ENCODE data around the gene FRAT1.

DNA sequence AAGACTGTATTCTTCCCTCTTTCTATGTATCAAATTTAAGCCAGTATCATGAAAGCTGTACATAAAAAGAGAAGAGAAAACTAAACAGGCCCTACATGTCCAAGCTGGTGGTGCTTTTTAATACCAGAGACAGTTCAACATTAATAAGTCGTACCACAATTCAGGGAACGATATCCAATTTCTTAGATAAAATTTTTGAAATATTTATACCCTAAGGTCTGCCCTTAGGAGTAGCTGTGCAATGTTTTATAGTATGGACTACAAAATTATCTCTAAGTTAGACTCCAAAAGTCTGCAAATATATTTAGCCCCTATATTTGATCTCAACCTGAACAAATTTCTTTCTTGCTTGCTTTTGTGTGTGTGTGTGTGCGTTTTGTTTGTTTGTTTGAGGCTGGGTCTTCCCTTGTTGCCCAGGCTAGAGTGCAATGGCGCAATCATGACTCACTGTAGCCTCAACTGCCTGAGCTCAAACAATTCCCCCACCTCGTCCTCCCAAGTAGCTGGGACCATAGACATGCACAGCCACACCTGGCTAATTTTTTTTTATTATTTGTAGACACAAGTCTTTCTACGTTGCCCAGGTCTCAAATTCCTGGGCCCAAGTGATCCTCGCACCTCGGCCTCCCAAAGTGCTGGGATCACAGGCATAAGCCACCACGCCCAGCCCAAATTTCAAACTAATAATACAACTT lies 39.8 kb upstream of the FRAT1 start:
- TF ChIP-seq, protein P1, sequence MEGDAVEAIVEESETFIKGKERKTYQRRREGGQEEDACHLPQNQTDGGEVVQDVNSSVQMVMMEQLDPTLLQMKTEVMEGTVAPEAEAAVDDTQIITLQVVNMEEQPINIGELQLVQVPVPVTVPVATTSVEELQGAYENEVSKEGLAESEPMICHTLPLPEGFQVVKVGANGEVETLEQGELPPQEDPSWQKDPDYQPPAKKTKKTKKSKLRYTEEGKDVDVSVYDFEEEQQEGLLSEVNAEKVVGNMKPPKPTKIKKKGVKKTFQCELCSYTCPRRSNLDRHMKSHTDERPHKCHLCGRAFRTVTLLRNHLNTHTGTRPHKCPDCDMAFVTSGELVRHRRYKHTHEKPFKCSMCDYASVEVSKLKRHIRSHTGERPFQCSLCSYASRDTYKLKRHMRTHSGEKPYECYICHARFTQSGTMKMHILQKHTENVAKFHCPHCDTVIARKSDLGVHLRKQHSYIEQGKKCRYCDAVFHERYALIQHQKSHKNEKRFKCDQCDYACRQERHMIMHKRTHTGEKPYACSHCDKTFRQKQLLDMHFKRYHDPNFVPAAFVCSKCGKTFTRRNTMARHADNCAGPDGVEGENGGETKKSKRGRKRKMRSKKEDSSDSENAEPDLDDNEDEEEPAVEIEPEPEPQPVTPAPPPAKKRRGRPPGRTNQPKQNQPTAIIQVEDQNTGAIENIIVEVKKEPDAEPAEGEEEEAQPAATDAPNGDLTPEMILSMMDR (IDR thresholded peaks at IDR 0.05): no peak
- TF ChIP-seq POLR2A (IDR thresholded peaks at IDR 0.05): no peak

Measured in uterus (tissue), 2 donors.